Measurements from ENCODE around the gene CERS1. TPM values are rescaled to one million over a fixed set of nuclear protein-coding genes. Genes with fewer than 3 reads are reported as not detected.

Gene CERS1
- total RNA-seq, 4 donors from 2014 or later, result 0.39 to 0.57 TPM; not detected in 2

GRCh38 chr19:18869023-18869618 lies 26.8 kb downstream of the CERS1 start:
- H3K4me3 ChIP-seq (ENCODE audit: low read depth, poor library complexity, severe bottlenecking), result no peak overlapping the region
- intact Hi-C loops (cut with DNase I; ENCODE audit: low total_unique reads), result no loop called here
- DNase-seq (ENCODE audit: low spot score in 2 of 2), result no peak
- WGBS, 2 donors, result 3 to 33% methylated on average over 2 to 24 of the region's 71 CpGs
- TF ChIP-seq CTCF (IDR thresholded peaks at IDR 0.05) (no peak), POLR2A (IDR thresholded peaks at IDR 0.05) (no peak)

GRCh38 chr19:18868380-18869022 lies 27.5 kb downstream of the CERS1 start:
- TF ChIP-seq POLR2A (IDR thresholded peaks at IDR 0.05) (no peak), CTCF (IDR thresholded peaks at IDR 0.05) (no peak)
- WGBS, 2 donors, result 32 to 72% methylated on average over 12 to 56 of the region's 77 CpGs
- no peak overlapping the region for H3K4me3 ChIP-seq (ENCODE audit: low read depth, poor library complexity, severe bottlenecking)
- intact Hi-C loops (cut with DNase I; ENCODE audit: low total_unique reads), result no loop called here
- DNase-seq (ENCODE audit: low spot score in 2 of 2), result no peak

GRCh38 chr19:18867751-18868150 lies 28.2 kb downstream of the CERS1 start:
- DNase-seq (ENCODE audit: low spot score in 2 of 2), result no peak
- WGBS, 2 donors, result 85 to 92% methylated on average over 23 of the region's 23 CpGs
- H3K4me3 ChIP-seq (ENCODE audit: low read depth, poor library complexity, severe bottlenecking), result no peak overlapping the region
- intact Hi-C loops (cut with DNase I; ENCODE audit: low total_unique reads), result no loop called here
- TF ChIP-seq CTCF (IDR thresholded peaks at IDR 0.05) (no peak), POLR2A (IDR thresholded peaks at IDR 0.05) (no peak)

- intact Hi-C loops (cut with DNase I; ENCODE audit: low total_unique reads), result no loop called here
- 90 to 93% methylated on average over 14 to 23 of the region's 23 CpGs for WGBS, 2 donors
- no peak for DNase-seq (ENCODE audit: low spot score in 2 of 2)
- no peak overlapping the region for H3K4me3 ChIP-seq (ENCODE audit: low read depth, poor library complexity, severe bottlenecking)
- no peak for TF ChIP-seq CTCF (IDR thresholded peaks at IDR 0.05)
- TF ChIP-seq POLR2A (IDR thresholded peaks at IDR 0.05), result no peak
Measured at GRCh38 chr19:18867199-18867598, 28.8 kb downstream of the CERS1 start.

GRCh38 chr19:18866800-18867123 lies 29.2 kb downstream of the CERS1 start:
- intact Hi-C loops (cut with DNase I; ENCODE audit: low total_unique reads), result no loop called here
- 70 to 77% methylated on average over 17 of the region's 17 CpGs for WGBS, 2 donors
- DNase-seq (ENCODE audit: low spot score in 2 of 2), result no peak
- TF ChIP-seq POLR2A (IDR thresholded peaks at IDR 0.05) (no peak), CTCF (IDR thresholded peaks at IDR 0.05) (no peak)
- H3K4me3 ChIP-seq (ENCODE audit: low read depth, poor library complexity, severe bottlenecking), result no peak overlapping the region
